Measurements from ENCODE around the gene RGS7. TPM values are rescaled to one million over a fixed set of nuclear protein-coding genes. Genes with fewer than 3 reads are reported as not detected.

The RGS7 gene
- total RNA-seq, 2 experiments from 2014 or later, result not detected

DNA sequence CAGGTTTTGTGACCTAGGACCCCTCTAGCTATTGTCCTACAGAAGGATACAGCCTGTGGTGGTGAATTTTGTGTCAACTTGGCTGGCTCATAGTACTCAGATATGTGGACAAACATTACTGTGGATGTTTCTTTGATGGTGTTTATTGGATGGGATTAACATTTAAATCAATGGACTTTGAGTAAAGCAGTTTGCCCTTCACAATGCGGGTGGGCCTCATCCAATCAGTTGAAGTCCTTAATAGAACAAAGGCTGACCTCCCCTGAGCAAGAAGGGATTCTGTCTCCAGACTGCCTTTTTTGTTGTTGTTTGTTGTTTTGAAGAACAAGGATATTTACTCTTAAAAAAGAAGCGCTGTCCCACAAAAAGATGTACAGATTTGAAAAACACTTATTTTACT, 535.1 kb downstream of the RGS7 start:
- POLR2A ChIA-PET, result no interaction called here
- H3K27ac Mint-ChIP-seq, result no peak overlapping the region
- CTCF ChIA-PET, result no interaction called here
- no peaks in the 10 kb centered on the region for H3K4me1 Mint-ChIP-seq (ENCODE audit: low read depth)
- no peak for ATAC-seq
- no peaks in the 10 kb centered on the region for H3K36me3 Mint-ChIP-seq (ENCODE audit: low read depth)
- intact Hi-C loops (cut with micrococcal nuclease), result no loop called here
- H3K27me3 Mint-ChIP-seq, result no peaks in the 10 kb centered on the region
- no peak for DNase-seq
- H3K9me3 Mint-ChIP-seq, result no peaks in the 10 kb centered on the region
- no peak overlapping the region for H3K4me3 Mint-ChIP-seq
- no peak for TF ChIP-seq CTCF (IDR thresholded peaks at IDR 0.05)

- no peaks in the 10 kb centered on the region for H3K27me3 Mint-ChIP-seq
- no peaks in the 10 kb centered on the region for H3K36me3 Mint-ChIP-seq (ENCODE audit: low read depth)
- H3K4me1 Mint-ChIP-seq (ENCODE audit: low read depth), result no peaks in the 10 kb centered on the region
- TF ChIP-seq CTCF (IDR thresholded peaks at IDR 0.05), result no peak
- ChIA-PET CTCF (no interaction called here), POLR2A (no interaction called here)
- DNase-seq, result no peak
- no peak overlapping the region for H3K27ac Mint-ChIP-seq
- H3K4me3 Mint-ChIP-seq, result no peak overlapping the region
- ATAC-seq, result no peak
- H3K9me3 Mint-ChIP-seq, result no peaks in the 10 kb centered on the region
- intact Hi-C loops (cut with micrococcal nuclease), result no loop called here
Observed at GRCh38 chr1:240820816-240821215, 536.2 kb downstream of the RGS7 start.

GRCh38 chr1:240816472-240816871, 540.5 kb downstream of the RGS7 start:
- no peak overlapping the region for H3K4me3 Mint-ChIP-seq
- no peaks in the 10 kb centered on the region for H3K4me1 Mint-ChIP-seq (ENCODE audit: low read depth)
- ATAC-seq, result no peak
- no peak for DNase-seq
- POLR2A ChIA-PET, result no interaction called here
- no peaks in the 10 kb centered on the region for H3K27me3 Mint-ChIP-seq
- H3K27ac Mint-ChIP-seq, result no peak overlapping the region
- TF ChIP-seq CTCF (IDR thresholded peaks at IDR 0.05), result no peak
- H3K36me3 Mint-ChIP-seq (ENCODE audit: low read depth), result no peaks in the 10 kb centered on the region
- no peaks in the 10 kb centered on the region for H3K9me3 Mint-ChIP-seq
- CTCF ChIA-PET, result no interaction called here
- intact Hi-C loops (cut with micrococcal nuclease), result no loop called here

DNA sequence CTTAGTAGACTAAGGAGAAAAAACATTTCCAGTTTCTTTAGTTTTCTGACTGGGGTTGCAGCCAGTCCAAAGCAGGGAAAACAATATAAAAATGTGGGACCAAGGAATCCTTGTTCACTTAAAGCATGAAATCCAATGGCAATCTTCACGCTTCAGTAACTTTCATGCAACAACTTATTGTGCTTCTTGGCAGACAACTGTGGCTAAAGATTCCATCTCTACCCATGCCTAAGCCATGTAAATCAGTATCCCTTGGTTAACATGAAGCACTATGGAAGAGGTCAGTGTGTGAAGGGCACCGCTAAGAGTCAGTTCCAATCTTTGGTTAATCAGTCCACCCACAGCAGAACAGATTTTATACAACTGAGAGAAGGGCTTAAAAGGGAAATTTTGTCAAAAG, 543.3 kb downstream of the RGS7 start:
- POLR2A ChIA-PET, result no interaction called here
- CTCF ChIA-PET, result no interaction called here

GRCh38 chr1:240811256-240811655, 545.7 kb downstream of the RGS7 start:
- Mint-ChIP-seq H3K9me3 (no peaks in the 10 kb centered on the region), H3K4me3 (no peak overlapping the region), H3K36me3 (ENCODE audit: low read depth) (no peaks in the 10 kb centered on the region), H3K4me1 (ENCODE audit: low read depth) (no peaks in the 10 kb centered on the region), H3K27me3 (no peaks in the 10 kb centered on the region), H3K27ac (no peak overlapping the region)
- intact Hi-C loops (cut with micrococcal nuclease), result no loop called here
- ChIA-PET CTCF (no interaction called here), POLR2A (interaction anchor here (0.6 kb wide), 1 partner anchor 292 kb away, joined by 3 read pairs; no protein-coding TSS in a partner anchor)
- no peak for TF ChIP-seq CTCF (IDR thresholded peaks at IDR 0.05)
- no peak for ATAC-seq
- DNase-seq, result no peak

More for the DNA sequence above, 543.3 kb downstream of the RGS7 start:
- DNase-seq, result no peak
- TF ChIP-seq CTCF (IDR thresholded peaks at IDR 0.05), result no peak
- Mint-ChIP-seq H3K27me3 (no peaks in the 10 kb centered on the region), H3K4me3 (no peak overlapping the region), H3K4me1 (ENCODE audit: low read depth) (no peaks in the 10 kb centered on the region), H3K9me3 (no peaks in the 10 kb centered on the region), H3K36me3 (ENCODE audit: low read depth) (no peaks in the 10 kb centered on the region), H3K27ac (no peak overlapping the region)
- ATAC-seq, result no peak
- intact Hi-C loops (cut with micrococcal nuclease), result no loop called here
